HepG2 (cell line): ENCODE measurements around the gene TEAD3. TPM values are rescaled to one million over a fixed set of nuclear protein-coding genes. Genes with fewer than 3 reads are reported as not detected.
A peak's percentile ranks its signal among the peaks of the same experiment; 100 is the strongest.

Source experiments
- ATAC-seq: fragments of 200-7000 bp; cut with Tn5 transposase; 3 replicates; pipeline ENCODE4 v1.9.1; 2020; ENCODE audit warnings: mild to moderate bottlenecking, moderate library complexity
- BruUV-seq: library from RNA; stranded (reverse); fragments of 400-500 nt; replicated peaks from 2 replicates; lab custom pipeline; 2021; lab: Mats Ljungman, UMichigan
- CTCF ChIA-PET: fragments of 300-600 bp; formaldehyde crosslinking; extraction: SDS; loops from one replicate; lab custom pipeline; 2021; ENCODE audit warnings: low total read pairs, inconsistent platforms, low intra/inter-chr PET ratio; lab: Yijun Ruan, JAX
- POLR2A ChIA-PET: fragments of 350-600 bp; sonication (Branson Sonifier 250); formaldehyde crosslinking; loops from one replicate; lab custom pipeline; 2020; ENCODE audit warnings: antibody characterized with exemption, inconsistent platforms; lab: Yijun Ruan, JAX
- DNase-seq: peaks from one replicate; pipeline ENCODE4 v3.0.0-alpha.2; 2015; ENCODE audit warnings: low spot score
- FAIRE-seq: peaks from 3 replicates; lab custom pipeline; 2011; peaks lifted over from hg19 to GRCh38; lab: Jason Lieb, UNC
- H2AFZ ChIP-seq: one replicate; pipeline ENCODE4 v1.6.1; 2011; ENCODE audit warnings: low read length, inconsistent platforms
- H3K27ac ChIP-seq: fragments of 300-600 bp; 3 replicates; pipeline ENCODE4 v1.8.0; 2011; ENCODE audit warnings: mixed run types, mild to moderate bottlenecking, mixed read lengths, low read length, inconsistent platforms; ENCODE audit not compliant: insufficient read depth; ENCODE audit errors: extremely low read length
- H3K27me3 ChIP-seq, 2 experiments: fragments of 200-600 bp in 1 of 2; 2 replicates in 1 of 2; 3 replicates in 1 of 2; pipeline versions ENCODE4 v1.6.0 to v1.8.0; 2011; ENCODE audit warnings: low read length in 2 of 2, mild to moderate bottlenecking in 2 of 2, moderate library complexity in 2 of 2, inconsistent platforms in 1 of 2; ENCODE audit not compliant: insufficient read depth in 2 of 2, control insufficient read depth in 1 of 2
- H3K36me3 ChIP-seq, 2 experiments: fragments of 200-600 bp in 1 of 2; replicated peaks in 1 of 2; 2 replicates in 1 of 2; 3 replicates in 1 of 2; pipeline versions ENCODE4 v1.5.1 to v1.8.0; 2011; ENCODE audit warnings: low read length in 2 of 2, inconsistent platforms in 1 of 2; ENCODE audit not compliant: insufficient read depth in 2 of 2, control insufficient read depth in 1 of 2
- H3K4me1 ChIP-seq: 2 replicates; pipeline ENCODE4 v1.5.1; 2012; ENCODE audit warnings: low read length, inconsistent platforms; ENCODE audit not compliant: insufficient read depth
- H3K4me2 ChIP-seq: 2 replicates; pipeline ENCODE4 v1.6.0; 2011; ENCODE audit warnings: low read depth, low read length, inconsistent platforms
- H3K4me3 ChIP-seq, 3 experiments: fragments of 200-600 bp in 1 of 3; sonication (generic), shearing (Covaris generic) in 1 of 3; replicated peaks in 1 of 3; 2 replicates each; pipeline ENCODE4 v1.5.1; 2011 to 2016; ENCODE audit warnings: low read length in 3 of 3, inconsistent platforms in 2 of 3, low read depth in 2 of 3, mild to moderate bottlenecking in 2 of 3, control low read depth in 1 of 3, mixed read lengths in 1 of 3; ENCODE audit not compliant: insufficient read depth in 1 of 3
- H3K79me2 ChIP-seq: one replicate; pipeline ENCODE4 v1.6.1; 2011; ENCODE audit warnings: low read length, inconsistent platforms; ENCODE audit not compliant: insufficient read depth
- H3K9ac ChIP-seq: 2 replicates; pipeline ENCODE4 v1.6.0; 2011; ENCODE audit warnings: mild to moderate bottlenecking, low read depth, low read length, inconsistent platforms; ENCODE audit not compliant: insufficient read depth
- H3K9me3 ChIP-seq: 2 replicates; pipeline ENCODE4 v1.5.1; 2012; ENCODE audit warnings: mild to moderate bottlenecking, low read length
- H4K20me1 ChIP-seq: 2 replicates; pipeline ENCODE4 v1.6.0; 2011; ENCODE audit warnings: inconsistent platforms, mild to moderate bottlenecking, low read length, moderate library complexity; ENCODE audit not compliant: insufficient read depth
- BCLAF1 ChIP-seq: fragments of 450-650 bp; IDR thresholded peaks from 2 replicates; pipeline ENCODE4 v1.6.1; 2017; ENCODE audit warnings: mild to moderate bottlenecking
- FUBP1 ChIP-seq: sonication (generic); formaldehyde crosslinking; IDR thresholded peaks from 2 replicates; pipeline ENCODE4 v1.5.1; 2020; ENCODE audit warnings: missing genetic modification reagents, mild to moderate bottlenecking, borderline replicate concordance
- HOXA3 ChIP-seq: sonication (generic); formaldehyde crosslinking; IDR thresholded peaks from 2 replicates; pipeline ENCODE4 v1.5.0; 2020; ENCODE audit warnings: missing genetic modification reagents
- MAFG ChIP-seq: sonication (generic); formaldehyde crosslinking; IDR thresholded peaks from 2 replicates; pipeline ENCODE4 v1.5.1; 2020; ENCODE audit warnings: mild to moderate bottlenecking, missing genetic modification reagents
- NFE2L1 ChIP-seq: sonication (generic); formaldehyde crosslinking; IDR thresholded peaks from 2 replicates; pipeline ENCODE4 v1.4.0; 2020; ENCODE audit warnings: missing genetic modification reagents, mild to moderate bottlenecking, borderline replicate concordance
- NFYC ChIP-seq: IDR thresholded peaks from 2 replicates; pipeline ENCODE4 v1.6.1; 2016; ENCODE audit warnings: missing genetic modification reagents, missing compliant biosample characterization
- PCBP1 ChIP-seq: fragments of 200-400 bp; formaldehyde crosslinking; IDR thresholded peaks from 2 replicates; pipeline ENCODE4 v1.6.1; 2017; ENCODE audit warnings: mild to moderate bottlenecking, low read depth, low read length, borderline replicate concordance
- POLR2AphosphoS2 ChIP-seq: IDR thresholded peaks from 2 replicates; pipeline ENCODE4 v1.6.1; 2011; ENCODE audit warnings: low read depth, low read length, improper control_type of control experiment
- POLR2G ChIP-seq: fragments of 200-400 bp; formaldehyde crosslinking; IDR thresholded peaks from 2 replicates; pipeline ENCODE4 v1.6.1; 2018; ENCODE audit warnings: mild to moderate bottlenecking, low read depth, low read length, moderate library complexity
- RFXANK ChIP-seq: IDR thresholded peaks from 2 replicates; pipeline ENCODE4 v1.6.1; 2016
- ZNF160 ChIP-seq: sonication (generic); formaldehyde crosslinking; IDR thresholded peaks from 2 replicates; pipeline ENCODE4 v1.8.0; 2022; ENCODE audit warnings: mild to moderate bottlenecking, inconsistent platforms, missing genetic modification reagents
- ZNF567 ChIP-seq: sonication (generic); formaldehyde crosslinking; IDR thresholded peaks from 2 replicates; pipeline ENCODE4 v1.8.1; 2023; ENCODE audit warnings: mild to moderate bottlenecking, missing genetic modification reagents, borderline replicate concordance
- ZNF746 ChIP-seq: sonication (generic); formaldehyde crosslinking; IDR thresholded peaks from 2 replicates; pipeline ENCODE4 v1.8.0; 2022; ENCODE audit warnings: mild to moderate bottlenecking, missing genetic modification reagents
- WGBS: methylation state at CpG from one replicate; pipeline ENCODE4 v1.1.6; 2017; ENCODE audit warnings: low lambda C conversion rate; 5-methylcytosine and 5-hydroxymethylcytosine counted together
- in situ Hi-C: cut with HindIII; loops from 2 replicates; pipeline ENCODE4 v1.10.0; 2017; ENCODE audit warnings: low pct_unique_long_range_greater_than_20kb; ENCODE audit not compliant: extremely low pct_ligation_motif_present
- intact Hi-C: fragments of 100-400 bp; cut with micrococcal nuclease; formaldehyde crosslinking; loops from one replicate; pipeline ENCODE4 v1.10.0; 2022; ENCODE audit not compliant: unreplicated experiment
- polyA plus RNA-seq, 8 experiments: library from polyadenylated mRNA; depleted of rRNA in 3 of 8; stranded (reverse) in 7 of 8; unstranded in 1 of 8; fragments of >200 nt; fragmentation: Illumina TruSeq in 4 of 8; extraction: Trizol in 4 of 8; gene quantifications; 2 replicates each; pipeline versions ENCODE4 v1.2.1 to v1.2.3, GENCODE V29; 2011 to 2016; ENCODE audit warnings: low read depth in 4 of 8, missing spikeins in 1 of 8, mixed read lengths in 1 of 8; ENCODE audit not compliant: insufficient read depth in 1 of 8
- total RNA-seq, 5 experiments: library from RNA; depleted of rRNA; stranded (reverse); fragments of >200 nt; fragmentation: Illumina TruSeq; extraction: Trizol; gene quantifications; 2 replicates each; pipeline ENCODE4 v1.2.3, GENCODE V29; 2016; ENCODE audit warnings: low read depth in 1 of 5

The TEAD3 gene
- total and polyA plus RNA-seq, 2 of the 13 experiments (the other 11 are each of a cell fraction or from before 2014, with no cell fraction given), result 15.1 to 16.5 TPM

DNA sequence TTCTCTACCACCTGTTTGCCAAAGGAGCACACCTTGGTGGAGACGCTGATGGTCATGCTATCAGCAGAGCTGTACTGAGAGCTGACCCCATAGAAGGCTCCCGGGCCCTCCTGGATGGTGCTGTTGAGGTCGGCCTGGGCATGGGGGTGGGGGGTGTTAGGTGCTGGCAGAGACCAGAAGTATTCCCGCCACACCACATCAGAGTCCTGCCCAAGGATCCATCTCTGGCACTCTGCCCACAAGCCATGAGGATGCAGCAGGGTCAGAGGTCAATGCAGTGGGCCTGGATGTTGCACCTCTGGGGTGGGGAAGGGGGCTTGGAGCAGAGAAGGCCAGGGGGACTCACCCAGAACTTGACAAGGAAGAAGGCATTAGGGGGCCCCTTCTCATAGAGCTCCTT lies 21.3 kb downstream of the TEAD3 start:
- in situ Hi-C loops, result no loop called here
- H3K9ac ChIP-seq, result no peak overlapping the region
- H3K4me2 ChIP-seq, result no peak overlapping the region
- FAIRE-seq (no peak), ATAC-seq (peak; percentile 8), DNase-seq (no peak)
- peaks cover 9 to 31% of the 10 kb centered on the region in 2 experiments for H3K36me3 ChIP-seq
- no peak overlapping the region for H3K4me3 ChIP-seq
- no TSS peak for BruUV-seq
- peak; percentile 52; the same call in 1 of the 2 replicates for TF ChIP-seq POLR2G
- no peak for TF ChIP-seq ZNF746 (CRISPR knock-in tag)
- no peak overlapping the region for H3K27ac ChIP-seq
- H3K79me2 ChIP-seq, result peaks cover 6% of the 10 kb centered on the region
- POLR2A ChIA-PET, result interaction anchor here (9.7 kb wide), 1 partner anchor 22 kb away, joined by 88 read pairs; the partner anchor contains the start of gene TEAD3
- 100% methylated on average over 2 of the region's 4 CpGs for WGBS
- H3K9me3 ChIP-seq, result no peaks in the 10 kb centered on the region
- intact Hi-C loops, result no loop called here
- H3K4me1 ChIP-seq, result peaks cover 41% of the 10 kb centered on the region
- peaks cover 31% of the 10 kb centered on the region for H4K20me1 ChIP-seq
- no peak overlapping the region for H2AFZ ChIP-seq
- CTCF ChIA-PET, result no interaction called here
- H3K27me3 ChIP-seq, result no peaks in the 10 kb centered on the region

GRCh38 chr6:35474942-35475570 lies 21.8 kb downstream of the TEAD3 start:
- no peaks in the 10 kb centered on the region for H3K27me3 ChIP-seq
- H4K20me1 ChIP-seq, result peaks cover 36% of the 10 kb centered on the region
- intact Hi-C loops, result no loop called here
- H3K9ac ChIP-seq, result no peak overlapping the region
- POLR2A ChIA-PET, result interaction anchor here (9.7 kb wide), 1 partner anchor 22 kb away, joined by 88 read pairs; the partner anchor contains the start of gene TEAD3
- WGBS, result 98% methylated on average over 17 of the region's 20 CpGs
- BruUV-seq, result TSS peak; percentile 22
- H3K79me2 ChIP-seq, result peaks cover 11% of the 10 kb centered on the region
- DNase-seq (no peak), ATAC-seq (peak; percentile 8), FAIRE-seq (no peak)
- CTCF ChIA-PET, result no interaction called here
- peaks cover 46% of the 10 kb centered on the region for H3K4me1 ChIP-seq
- H3K9me3 ChIP-seq, result no peaks in the 10 kb centered on the region
- no peak overlapping the region for H3K4me3 ChIP-seq
- in situ Hi-C loops, result no loop called here
- no peak overlapping the region for H3K27ac ChIP-seq
- TF ChIP-seq NFE2L1 (CRISPR knock-in tag) (no peak), FUBP1 (CRISPR knock-in tag) (no peak), MAFG (CRISPR knock-in tag) (no peak), HOXA3 (CRISPR knock-in tag) (no peak), POLR2AphosphoS2 (peak; percentile 9; the same call in 1 of the 2 replicates), ZNF160 (CRISPR knock-in tag) (no peak), NFYC (no peak), BCLAF1 (no peak), RFXANK (CRISPR knock-in tag) (no peak), PCBP1 (0 out of 2 replicates have a peak, but pooled peaks have one; percentile 7), ZNF567 (CRISPR knock-in tag) (no peak)
- no peak overlapping the region for H3K4me2 ChIP-seq
- H2AFZ ChIP-seq, result no peak overlapping the region
- H3K36me3 ChIP-seq, result peaks cover 8 to 33% of the 10 kb centered on the region in 2 experiments
